ENCODE results near the gene GNG2. TPM values are rescaled to one million over a fixed set of nuclear protein-coding genes. Genes with fewer than 3 reads are reported as not detected.

The GNG2 gene
- total and polyA plus RNA-seq, 10 of the 15 experiments (the other 5 are each of a cell fraction or from before 2014, with no cell fraction given), result 31.6 to 114 (median 66.4) TPM

DNA sequence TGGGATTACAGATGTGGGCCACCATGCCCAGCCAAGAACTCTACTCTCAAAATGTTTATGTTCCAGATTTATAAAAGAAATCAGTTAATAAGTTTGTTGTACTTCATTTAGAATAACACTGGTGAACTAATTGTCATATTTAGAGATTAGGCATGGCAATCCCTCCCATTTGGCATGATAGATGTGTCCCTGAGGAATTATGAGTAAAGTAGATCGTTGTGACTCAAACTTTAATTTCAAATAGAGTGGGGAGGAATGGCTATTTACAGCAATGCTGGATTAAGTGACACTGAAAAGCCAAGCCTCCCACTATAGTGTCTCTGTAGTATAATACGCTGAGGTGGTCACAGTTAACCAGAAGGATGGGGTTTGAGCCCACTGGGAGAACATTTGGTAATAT is 89.6 kb downstream of the GNG2 start (continued):
- TF ChIP-seq, protein P1, sequence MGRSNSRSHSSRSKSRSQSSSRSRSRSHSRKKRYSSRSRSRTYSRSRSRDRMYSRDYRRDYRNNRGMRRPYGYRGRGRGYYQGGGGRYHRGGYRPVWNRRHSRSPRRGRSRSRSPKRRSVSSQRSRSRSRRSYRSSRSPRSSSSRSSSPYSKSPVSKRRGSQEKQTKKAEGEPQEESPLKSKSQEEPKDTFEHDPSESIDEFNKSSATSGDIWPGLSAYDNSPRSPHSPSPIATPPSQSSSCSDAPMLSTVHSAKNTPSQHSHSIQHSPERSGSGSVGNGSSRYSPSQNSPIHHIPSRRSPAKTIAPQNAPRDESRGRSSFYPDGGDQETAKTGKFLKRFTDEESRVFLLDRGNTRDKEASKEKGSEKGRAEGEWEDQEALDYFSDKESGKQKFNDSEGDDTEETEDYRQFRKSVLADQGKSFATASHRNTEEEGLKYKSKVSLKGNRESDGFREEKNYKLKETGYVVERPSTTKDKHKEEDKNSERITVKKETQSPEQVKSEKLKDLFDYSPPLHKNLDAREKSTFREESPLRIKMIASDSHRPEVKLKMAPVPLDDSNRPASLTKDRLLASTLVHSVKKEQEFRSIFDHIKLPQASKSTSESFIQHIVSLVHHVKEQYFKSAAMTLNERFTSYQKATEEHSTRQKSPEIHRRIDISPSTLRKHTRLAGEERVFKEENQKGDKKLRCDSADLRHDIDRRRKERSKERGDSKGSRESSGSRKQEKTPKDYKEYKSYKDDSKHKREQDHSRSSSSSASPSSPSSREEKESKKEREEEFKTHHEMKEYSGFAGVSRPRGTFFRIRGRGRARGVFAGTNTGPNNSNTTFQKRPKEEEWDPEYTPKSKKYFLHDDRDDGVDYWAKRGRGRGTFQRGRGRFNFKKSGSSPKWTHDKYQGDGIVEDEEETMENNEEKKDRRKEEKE (IDR thresholded peaks at IDR 0.05), result no peak
- TF ChIP-seq TARDBP (IDR thresholded peaks at IDR 0.05; ENCODE audit: borderline replicate concordance), result no peak
- no peak for TF ChIP-seq SMAD5 (IDR thresholded peaks at IDR 0.05; ENCODE audit: low read depth)

DNA sequence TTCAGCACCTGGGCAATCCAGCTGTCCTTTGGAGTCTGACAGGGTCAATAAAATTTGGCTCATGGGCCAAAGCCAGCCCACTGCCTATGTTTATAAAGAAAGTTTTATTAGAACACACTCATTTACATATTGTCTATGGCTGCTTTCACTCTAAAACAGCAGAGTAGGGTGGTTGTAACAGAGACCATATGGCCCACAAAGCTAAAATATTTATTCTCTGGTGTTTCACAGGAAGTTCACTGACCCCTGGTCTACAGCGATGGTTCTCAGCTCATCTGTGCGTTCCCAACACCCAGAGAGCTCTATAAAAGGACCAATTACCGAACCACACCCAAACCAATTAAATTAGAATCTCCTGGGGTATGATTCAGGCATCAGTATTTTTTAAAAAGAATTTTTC is 91.2 kb downstream of the GNG2 start:
- Histone ChIP-seq H3K4me2 (ENCODE audit: control insufficient read depth, insufficient read depth) (no peak overlapping the region), H3K4me1 (ENCODE audit: control insufficient read depth, insufficient read depth, low read length) (no peaks in the 10 kb centered on the region), H3K9ac (ENCODE audit: control insufficient read depth, insufficient read depth, low read length) (no peak overlapping the region), H3K79me2 (ENCODE audit: control insufficient read depth, insufficient read depth, low read length) (no peaks in the 10 kb centered on the region), H3K9me3 (replicated peaks; ENCODE audit: control insufficient read depth, insufficient read depth, low read length) (no peaks in the 10 kb centered on the region), H3K36me3 (ENCODE audit: control insufficient read depth in 2 of 2, insufficient read depth in 2 of 2, low read length in 1 of 2) (peaks cover 0 to 5% of the 10 kb centered on the region in 2 experiments; a peak in 1 of 4 replicates), H2AFZ (ENCODE audit: control insufficient read depth, low read depth, low read length) (no peak overlapping the region), H3K27ac (ENCODE audit: control insufficient read depth, insufficient read depth) (no peak overlapping the region), H3K4me3 (no peak overlapping the region), H4K20me1 (ENCODE audit: control insufficient read depth, insufficient read depth) (no peaks in the 10 kb centered on the region), H3K27me3 (replicated peaks in 1 of 2; ENCODE audit: control insufficient read depth in 2 of 2, insufficient read depth in 2 of 2, low read length in 1 of 2) (no peaks in the 10 kb centered on the region)
- RAD21 ChIA-PET (ENCODE audit: unreplicated experiment), result interaction anchor here (0.8 kb wide), 1 partner anchor 27 kb away, joined by 3 read pairs; no protein-coding TSS in a partner anchor
- FAIRE-seq (no peak), DNase-seq (ENCODE audit: low read depth, low spot score) (no peak), ATAC-seq (no peak)
- POLR2A ChIA-PET, result no interaction called here
- no TSS peak for BruUV-seq (replicated peaks)
- SMC1A ChIA-PET (ENCODE audit: uncharacterized antibody, unreplicated experiment), result interaction anchor here (1.5 to 1.9 kb wide), 2 partner anchors 11 to 27 kb away, joined by 3 to 7 read pairs; no protein-coding TSS in a partner anchor
- CTCF ChIA-PET, result interaction anchor here (1.3 to 2.0 kb wide), 2 partner anchors 18 to 26 kb away, joined by 3 to 7 read pairs; no protein-coding TSS in a partner anchor
- 85% methylated on average over 3 of the region's 3 CpGs for WGBS (ENCODE audit: insufficient coverage, insufficient replicate concordance, low lambda C conversion rate, missing lambda C conversion rate)
- intact Hi-C loops (cut with micrococcal nuclease; ENCODE audit: unreplicated experiment) (no loop called here), in situ Hi-C loops (cut with MboI) (no loop called here)
- no peak for TF ChIP-seq EGR1 (IDR thresholded peaks at IDR 0.05; ENCODE audit: borderline replicate concordance in 1 of 2, low read depth in 2 of 2, low read length in 2 of 2)
- no peak for TF ChIP-seq GATAD2B (conservative IDR thresholded peaks at IDR 0.05; ENCODE audit: low read depth)
- TF ChIP-seq BHLHE40 (IDR thresholded peaks at IDR 0.05; ENCODE audit: borderline replicate concordance in 1 of 2, low read depth in 2 of 2, low read length in 1 of 2), result no peak
- TF ChIP-seq, protein P2, sequence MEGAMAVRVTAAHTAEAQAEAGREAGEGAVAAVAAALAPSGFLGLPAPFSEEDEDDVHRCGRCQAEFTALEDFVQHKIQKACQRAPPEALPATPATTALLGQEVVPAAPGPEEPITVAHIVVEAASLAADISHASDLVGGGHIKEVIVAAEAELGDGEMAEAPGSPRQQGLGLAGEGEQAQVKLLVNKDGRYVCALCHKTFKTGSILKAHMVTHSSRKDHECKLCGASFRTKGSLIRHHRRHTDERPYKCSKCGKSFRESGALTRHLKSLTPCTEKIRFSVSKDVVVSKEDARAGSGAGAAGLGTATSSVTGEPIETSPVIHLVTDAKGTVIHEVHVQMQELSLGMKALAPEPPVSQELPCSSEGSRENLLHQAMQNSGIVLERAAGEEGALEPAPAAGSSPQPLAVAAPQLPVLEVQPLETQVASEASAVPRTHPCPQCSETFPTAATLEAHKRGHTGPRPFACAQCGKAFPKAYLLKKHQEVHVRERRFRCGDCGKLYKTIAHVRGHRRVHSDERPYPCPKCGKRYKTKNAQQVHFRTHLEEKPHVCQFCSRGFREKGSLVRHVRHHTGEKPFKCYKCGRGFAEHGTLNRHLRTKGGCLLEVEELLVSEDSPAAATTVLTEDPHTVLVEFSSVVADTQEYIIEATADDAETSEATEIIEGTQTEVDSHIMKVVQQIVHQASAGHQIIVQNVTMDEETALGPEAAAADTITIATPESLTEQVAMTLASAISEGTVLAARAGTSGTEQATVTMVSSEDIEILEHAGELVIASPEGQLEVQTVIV (IDR thresholded peaks at IDR 0.05; ENCODE audit: borderline replicate concordance, partially characterized antibody), result no peak
- no peak for TF ChIP-seq NFYB (IDR thresholded peaks at IDR 0.05; ENCODE audit: insufficient read depth, low read depth, low read length)
- TF ChIP-seq, protein P3, sequence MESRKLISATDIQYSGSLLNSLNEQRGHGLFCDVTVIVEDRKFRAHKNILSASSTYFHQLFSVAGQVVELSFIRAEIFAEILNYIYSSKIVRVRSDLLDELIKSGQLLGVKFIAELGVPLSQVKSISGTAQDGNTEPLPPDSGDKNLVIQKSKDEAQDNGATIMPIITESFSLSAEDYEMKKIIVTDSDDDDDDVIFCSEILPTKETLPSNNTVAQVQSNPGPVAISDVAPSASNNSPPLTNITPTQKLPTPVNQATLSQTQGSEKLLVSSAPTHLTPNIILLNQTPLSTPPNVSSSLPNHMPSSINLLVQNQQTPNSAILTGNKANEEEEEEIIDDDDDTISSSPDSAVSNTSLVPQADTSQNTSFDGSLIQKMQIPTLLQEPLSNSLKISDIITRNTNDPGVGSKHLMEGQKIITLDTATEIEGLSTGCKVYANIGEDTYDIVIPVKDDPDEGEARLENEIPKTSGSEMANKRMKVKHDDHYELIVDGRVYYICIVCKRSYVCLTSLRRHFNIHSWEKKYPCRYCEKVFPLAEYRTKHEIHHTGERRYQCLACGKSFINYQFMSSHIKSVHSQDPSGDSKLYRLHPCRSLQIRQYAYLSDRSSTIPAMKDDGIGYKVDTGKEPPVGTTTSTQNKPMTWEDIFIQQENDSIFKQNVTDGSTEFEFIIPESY (IDR thresholded peaks at IDR 0.05), result no peak
- TF ChIP-seq TCF3 (IDR thresholded peaks at IDR 0.05; ENCODE audit: borderline replicate concordance, insufficient read depth, low read depth, low read length), result no peak
- TF ChIP-seq SREBF1 (IDR thresholded peaks at IDR 0.05; ENCODE audit: low read length), result no peak
- TF ChIP-seq CREM (IDR thresholded peaks at IDR 0.05; ENCODE audit: low read depth), result no peak
- TF ChIP-seq HDAC2 (IDR thresholded peaks at IDR 0.05), result no peak
- no peak for TF ChIP-seq KDM1A (IDR thresholded peaks at IDR 0.05; ENCODE audit: borderline replicate concordance)
- no peak for TF ChIP-seq KLF5 (IDR thresholded peaks at IDR 0.05; ENCODE audit: partially characterized antibody)
- no peak for TF ChIP-seq IKZF2 (IDR thresholded peaks at IDR 0.05)
- no peak for TF ChIP-seq ZNF622 (IDR thresholded peaks at IDR 0.05)
